Osteoblast (primary cell): ENCODE data around the gene VPS33A. TPM values are rescaled to one million over a fixed set of nuclear protein-coding genes. Genes with fewer than 3 reads are reported as not detected.

Source experiments
- DNase-seq: peaks from one replicate; pipeline ENCODE4 v3.0.0; 2011; ENCODE audit warnings: low spot score, mixed read lengths; ENCODE audit not compliant: insufficient read length; ENCODE audit errors: missing footprints
- H2AFZ ChIP-seq: 2 replicates; pipeline ENCODE4 v1.6.0; 2011; ENCODE audit warnings: mild to moderate bottlenecking, low read length
- H3K27ac ChIP-seq: 2 replicates; pipeline ENCODE4 v1.5.1; 2011; ENCODE audit warnings: mild to moderate bottlenecking, low read depth, low read length, moderate library complexity
- H3K27me3 ChIP-seq: 2 replicates; pipeline ENCODE4 v1.6.0; 2012; ENCODE audit warnings: mild to moderate bottlenecking, control low read depth, inconsistent platforms, low read length, moderate library complexity; ENCODE audit not compliant: insufficient read depth
- H3K36me3 ChIP-seq: 2 replicates; pipeline ENCODE4 v1.5.1; 2011; ENCODE audit warnings: mild to moderate bottlenecking, low read length, control low read depth, moderate library complexity; ENCODE audit not compliant: insufficient read depth
- H3K4me1 ChIP-seq: 2 replicates; pipeline ENCODE4 v1.5.1; 2011; ENCODE audit warnings: mild to moderate bottlenecking, low read length, control low read depth, moderate library complexity; ENCODE audit not compliant: insufficient read depth
- H3K4me2 ChIP-seq: 2 replicates; pipeline ENCODE4 v1.6.0; 2011; ENCODE audit warnings: mild to moderate bottlenecking, low read length; ENCODE audit not compliant: insufficient read depth
- H3K4me3 ChIP-seq: fragments of 200-600 bp; sonication (generic); 3 replicates; pipeline ENCODE4 v1.5.1; 2012; ENCODE audit warnings: mild to moderate bottlenecking, low read length, inconsistent platforms; ENCODE audit not compliant: insufficient read depth
- H3K79me2 ChIP-seq: 2 replicates; pipeline ENCODE4 v1.6.0; 2012; ENCODE audit warnings: mild to moderate bottlenecking, low read length, control low read depth, inconsistent platforms; ENCODE audit not compliant: insufficient read depth
- H3K9me3 ChIP-seq: 2 replicates; pipeline ENCODE4 v1.5.1; 2011; ENCODE audit warnings: low read depth, low read length, control low read depth
- H4K20me1 ChIP-seq: 2 replicates; pipeline ENCODE4 v1.6.0; 2012; ENCODE audit warnings: mild to moderate bottlenecking, low read length, control low read depth; ENCODE audit not compliant: insufficient read depth
- total RNA-seq: library from RNA; depleted of rRNA; stranded (reverse); fragments of >200 nt; gene quantifications from 2 replicates; pipeline ENCODE4 v1.2.3, GENCODE V29; 2012
- TF ChIP-seq, protein P1 (sequence below): IDR thresholded peaks from 2 replicates; pipeline ENCODE4 v1.5.1; 2011; ENCODE audit warnings: mild to moderate bottlenecking, low read depth, low read length, moderate library complexity; ENCODE audit errors: extremely low read depth

The VPS33A gene
- total RNA-seq, 1 donor = 18.5 TPM

DNA sequence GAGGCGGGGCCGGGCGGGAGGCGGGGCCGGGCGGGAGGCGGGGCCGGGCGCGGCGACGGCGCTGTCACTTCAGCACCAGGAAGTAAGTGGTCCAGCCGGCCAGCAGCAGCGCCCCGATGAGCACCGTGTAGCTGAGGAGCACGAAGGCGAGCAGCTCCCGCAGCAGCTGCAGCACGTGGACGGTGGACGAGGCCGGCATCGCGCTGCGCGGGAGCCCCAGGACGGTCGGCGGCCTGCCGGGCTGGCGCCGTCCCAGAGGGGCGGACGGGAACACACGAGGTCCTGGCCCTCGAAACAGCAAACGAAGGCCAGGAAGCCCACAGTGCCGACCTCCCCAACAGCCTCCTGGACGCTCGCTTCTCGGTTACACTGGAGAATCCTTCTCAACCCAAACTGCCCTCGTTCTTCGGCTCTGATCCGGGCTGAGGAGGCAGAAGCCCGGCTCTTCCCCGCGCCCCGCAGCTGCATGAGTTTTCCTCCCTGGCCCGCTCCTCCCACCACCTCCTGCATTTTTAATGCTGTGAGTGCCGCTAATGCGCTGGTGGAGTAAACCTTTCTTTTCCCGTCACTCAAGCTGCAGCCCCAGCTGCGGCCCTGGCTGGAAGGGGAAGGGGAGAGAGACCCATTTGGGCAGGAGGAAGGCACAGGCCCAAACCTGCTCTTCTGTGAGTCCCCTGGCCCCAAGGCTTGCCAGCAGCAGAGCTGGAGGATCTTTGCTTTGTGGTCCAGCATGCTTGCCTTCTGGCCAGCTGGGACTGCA, 39.7 kb downstream of the VPS33A start:
- no peaks in the 10 kb centered on the region for H3K27me3 ChIP-seq
- peaks cover 29% of the 10 kb centered on the region for H4K20me1 ChIP-seq
- TF ChIP-seq, protein P1, sequence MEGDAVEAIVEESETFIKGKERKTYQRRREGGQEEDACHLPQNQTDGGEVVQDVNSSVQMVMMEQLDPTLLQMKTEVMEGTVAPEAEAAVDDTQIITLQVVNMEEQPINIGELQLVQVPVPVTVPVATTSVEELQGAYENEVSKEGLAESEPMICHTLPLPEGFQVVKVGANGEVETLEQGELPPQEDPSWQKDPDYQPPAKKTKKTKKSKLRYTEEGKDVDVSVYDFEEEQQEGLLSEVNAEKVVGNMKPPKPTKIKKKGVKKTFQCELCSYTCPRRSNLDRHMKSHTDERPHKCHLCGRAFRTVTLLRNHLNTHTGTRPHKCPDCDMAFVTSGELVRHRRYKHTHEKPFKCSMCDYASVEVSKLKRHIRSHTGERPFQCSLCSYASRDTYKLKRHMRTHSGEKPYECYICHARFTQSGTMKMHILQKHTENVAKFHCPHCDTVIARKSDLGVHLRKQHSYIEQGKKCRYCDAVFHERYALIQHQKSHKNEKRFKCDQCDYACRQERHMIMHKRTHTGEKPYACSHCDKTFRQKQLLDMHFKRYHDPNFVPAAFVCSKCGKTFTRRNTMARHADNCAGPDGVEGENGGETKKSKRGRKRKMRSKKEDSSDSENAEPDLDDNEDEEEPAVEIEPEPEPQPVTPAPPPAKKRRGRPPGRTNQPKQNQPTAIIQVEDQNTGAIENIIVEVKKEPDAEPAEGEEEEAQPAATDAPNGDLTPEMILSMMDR = no peak
- H2AFZ ChIP-seq = peak overlapping the region; percentile 41
- H3K4me1 ChIP-seq = peaks cover 19% of the 10 kb centered on the region
- DNase-seq = no peak
- no peak overlapping the region for H3K27ac ChIP-seq
- H3K36me3 ChIP-seq = peaks cover 28% of the 10 kb centered on the region
- peak overlapping the region; percentile 55 for H3K4me3 ChIP-seq
- H3K79me2 ChIP-seq = peaks cover 40% of the 10 kb centered on the region
- H3K9me3 ChIP-seq = no peaks in the 10 kb centered on the region
- peak overlapping the region; percentile 67 for H3K4me2 ChIP-seq

DNA sequence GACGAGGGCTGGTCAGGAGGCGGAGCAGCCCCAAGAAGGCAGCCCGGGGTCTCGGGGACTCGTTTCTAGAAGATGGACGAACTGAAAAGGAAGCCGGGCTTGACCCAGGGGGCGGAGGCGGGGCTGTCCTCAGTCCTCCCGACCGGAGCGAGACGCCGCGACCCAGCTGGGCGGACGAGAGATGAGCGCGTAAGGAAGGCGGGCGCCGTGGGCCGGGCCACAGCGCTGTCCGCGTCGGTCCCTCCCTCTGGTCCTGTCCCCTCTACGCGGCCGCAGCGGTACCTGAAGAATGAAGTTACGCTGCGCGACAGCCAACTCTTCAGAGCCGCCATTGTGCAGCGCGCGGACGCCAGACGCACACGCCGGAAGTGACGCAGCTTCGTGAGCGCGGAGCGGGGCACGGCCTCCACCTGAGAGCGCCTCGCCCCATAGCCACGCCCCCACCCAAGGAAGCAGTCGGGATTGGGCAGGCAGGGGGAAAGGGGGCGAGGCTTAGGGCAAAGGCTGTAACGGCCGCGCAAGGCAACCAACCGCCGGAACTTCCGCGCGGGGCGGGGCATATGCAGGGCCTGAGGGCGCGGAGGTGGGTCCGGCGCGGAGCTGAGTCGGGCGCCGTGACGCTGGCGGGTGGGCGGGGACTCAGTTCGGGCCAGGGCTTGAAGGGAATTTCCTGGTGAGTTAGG, 40.5 kb downstream of the VPS33A start, which contains the start of gene DIABLO:
Gene DIABLO, minus strand, starts transcription at position 370 of the 683 bp plus-strand sequence. Its CDS starts 38 bp downstream, at position 332.
- peaks cover 33% of the 10 kb centered on the region for H4K20me1 ChIP-seq
- peaks cover 19% of the 10 kb centered on the region for H3K4me1 ChIP-seq
- no peaks in the 10 kb centered on the region for H3K27me3 ChIP-seq
- no peaks in the 10 kb centered on the region for H3K9me3 ChIP-seq
- H2AFZ ChIP-seq = peak within 1 kb of the TSS; percentile 97
- H3K27ac ChIP-seq = peak within 1 kb of the TSS; percentile 94
- TF ChIP-seq, protein P1 = no peak
- peak; percentile 99 for DNase-seq
- H3K79me2 ChIP-seq = peaks cover 48% of the 10 kb centered on the region
- peaks cover 29% of the 10 kb centered on the region for H3K36me3 ChIP-seq
- peak within 1 kb of the TSS; percentile 90 for H3K4me2 ChIP-seq
- peak within 1 kb of the TSS; percentile 99 for H3K4me3 ChIP-seq

DNA sequence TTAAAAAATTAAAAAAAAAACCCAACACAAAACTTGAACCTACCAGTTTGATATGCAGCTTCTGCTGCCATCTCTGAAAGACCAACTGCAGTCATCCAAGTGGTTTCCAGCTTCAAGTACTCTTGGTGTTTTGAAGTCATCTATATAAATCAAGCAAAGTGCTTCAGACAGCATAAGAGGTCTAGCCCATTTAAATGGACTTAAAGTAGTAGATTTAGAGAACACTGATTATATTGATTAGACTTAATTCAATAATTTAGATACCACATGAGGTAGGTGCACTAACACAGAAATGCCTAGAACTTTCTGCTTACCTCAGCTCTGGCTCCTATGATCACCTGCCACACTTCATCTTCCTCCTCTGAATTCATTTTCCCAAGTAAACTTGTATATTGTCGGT, 49.8 kb downstream of the VPS33A start:
- H3K4me1 ChIP-seq = no peaks in the 10 kb centered on the region

More for the DNA sequence above, 49.8 kb downstream of the VPS33A start:
- no peaks in the 10 kb centered on the region for H3K27me3 ChIP-seq
- H2AFZ ChIP-seq = no peak overlapping the region
- H3K27ac ChIP-seq = no peak overlapping the region
- DNase-seq = no peak
- H3K4me3 ChIP-seq = no peak overlapping the region
- peaks cover 8% of the 10 kb centered on the region for H4K20me1 ChIP-seq
- H3K79me2 ChIP-seq = peaks cover 25% of the 10 kb centered on the region
- H3K36me3 ChIP-seq = peaks cover 78% of the 10 kb centered on the region
- H3K9me3 ChIP-seq = no peaks in the 10 kb centered on the region
- no peak overlapping the region for H3K4me2 ChIP-seq
- TF ChIP-seq, protein P1 = no peak
